Stimulated activated CD4-positive, alpha-beta T cell treated with anti-CD3 and anti-CD28 coated beads, Interleukin-15, amount 100 ng/mL, for 24 hours (primary cell): Measurements from ENCODE around the gene ZNF586.
"Not testable (repeated sequence)": the region's sequence is repeated elsewhere in the genome, so short reads cannot be mapped to it uniquely, and the experiment has no call there.

Experiments used
- DNase-seq: peaks from one replicate; pipeline ENCODE4 v3.0.0-alpha.2; 2020

The ZNF586 gene

GRCh38 chr19:57800696-57801095 is 31.2 kb downstream of the ZNF586 start:
- DNase-seq: no peak

- no peak for DNase-seq
These were observed 32.8 kb downstream of the ZNF586 start for GRCh38 chr19:57802269-57802668.

- no peak for DNase-seq
These were observed 33.8 kb downstream of the ZNF586 start for GRCh38 chr19:57803265-57803593.

DNA sequence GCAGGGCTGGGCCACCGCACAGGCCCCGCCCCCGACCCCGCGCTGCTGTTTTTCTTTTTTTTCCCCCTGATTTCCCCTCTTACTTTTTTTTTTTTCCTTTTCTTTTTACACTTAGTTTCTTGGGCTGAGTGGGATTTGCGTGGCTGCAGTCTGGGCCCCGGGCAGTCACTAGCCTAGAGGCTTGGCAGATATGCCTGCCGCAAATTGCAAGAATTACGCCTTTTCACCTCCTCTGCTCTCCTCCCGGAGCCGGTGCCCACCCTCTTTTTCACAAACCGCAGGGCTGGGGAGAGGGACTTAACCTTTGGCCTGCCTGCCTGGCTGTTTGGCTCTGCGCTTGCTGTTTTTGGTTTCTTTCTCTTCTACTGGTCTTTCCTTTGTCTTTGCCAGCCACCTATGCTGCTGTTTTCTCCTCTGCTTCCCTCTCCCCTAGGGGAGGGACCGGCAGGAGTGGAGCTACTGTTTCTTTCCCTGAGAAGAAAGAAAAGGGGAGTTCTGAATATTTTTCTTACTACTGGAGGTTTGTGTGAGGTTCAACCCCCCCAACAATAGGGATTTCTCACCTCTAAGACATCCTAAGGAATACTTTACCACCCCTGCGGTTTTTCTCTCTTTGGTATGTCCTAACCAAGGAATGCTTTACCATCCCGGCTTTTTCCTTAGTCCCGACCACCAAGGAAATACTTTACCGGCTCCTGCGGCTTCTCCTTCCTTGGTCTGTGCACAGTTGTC is 34.3 kb downstream of the ZNF586 start:
- DNase-seq: peak; percentile 17

DNA sequence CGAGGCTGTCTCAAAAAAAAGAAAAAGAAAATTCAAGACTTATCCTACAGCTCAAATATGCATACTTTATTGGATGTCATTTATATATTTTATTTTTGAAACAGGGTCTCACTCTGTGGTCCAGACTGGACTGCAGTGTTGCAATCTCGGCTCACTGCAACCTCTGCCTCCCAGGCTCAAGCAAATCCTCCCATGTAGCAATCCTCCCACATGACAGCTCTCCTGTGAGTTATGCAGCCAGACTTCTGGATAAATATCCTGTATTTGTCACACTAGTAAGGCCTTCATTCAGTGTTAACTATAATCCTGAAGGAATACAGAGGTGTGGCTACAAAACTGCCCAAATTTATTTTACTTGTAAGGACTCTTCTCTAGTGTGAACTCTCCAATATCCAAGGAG is 38.1 kb downstream of the ZNF586 start:
- no peak for DNase-seq

DNA sequence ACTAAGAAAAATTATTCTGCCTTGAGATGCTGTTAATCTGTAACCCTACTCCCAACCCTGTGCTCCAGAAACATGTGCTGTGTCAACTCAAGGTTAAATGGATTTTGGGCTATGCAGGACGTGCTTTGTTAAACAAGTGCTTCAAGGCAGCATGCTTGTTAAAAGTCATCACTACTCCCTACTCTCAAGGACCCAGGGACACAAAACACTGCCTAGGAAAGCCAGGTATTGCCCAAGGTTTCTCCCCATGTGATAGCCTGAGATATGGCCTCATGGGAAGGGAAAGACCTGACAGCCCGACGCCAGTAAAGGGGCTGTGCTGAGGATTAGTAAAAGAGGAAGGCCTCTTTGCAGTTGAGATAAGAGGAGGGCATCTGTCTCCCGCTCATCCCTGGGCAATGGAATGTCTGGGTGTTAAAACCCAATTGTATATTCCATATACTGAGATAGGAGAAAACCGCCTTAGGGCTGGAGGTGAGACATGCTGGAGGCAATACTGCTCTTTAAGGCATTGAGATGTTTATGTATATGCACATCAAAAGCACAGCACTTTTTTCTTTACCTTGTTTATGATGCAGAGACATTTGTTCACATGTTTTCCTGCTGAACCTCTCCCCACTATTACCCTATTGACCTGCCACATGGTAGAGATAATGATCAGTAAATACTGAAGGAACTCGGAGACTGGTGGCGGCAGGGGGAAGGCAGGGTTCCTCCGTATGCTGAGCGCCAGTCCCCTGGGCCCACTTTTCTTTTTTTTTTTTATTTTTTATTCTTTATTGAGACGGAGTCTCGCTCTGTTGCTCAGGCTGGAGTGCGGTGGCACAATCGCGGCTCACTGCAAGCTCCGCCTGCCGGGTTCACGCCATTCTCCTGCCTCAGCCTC is 41.2 kb downstream of the ZNF586 start:
- not testable (repeated sequence) for DNase-seq

DNA sequence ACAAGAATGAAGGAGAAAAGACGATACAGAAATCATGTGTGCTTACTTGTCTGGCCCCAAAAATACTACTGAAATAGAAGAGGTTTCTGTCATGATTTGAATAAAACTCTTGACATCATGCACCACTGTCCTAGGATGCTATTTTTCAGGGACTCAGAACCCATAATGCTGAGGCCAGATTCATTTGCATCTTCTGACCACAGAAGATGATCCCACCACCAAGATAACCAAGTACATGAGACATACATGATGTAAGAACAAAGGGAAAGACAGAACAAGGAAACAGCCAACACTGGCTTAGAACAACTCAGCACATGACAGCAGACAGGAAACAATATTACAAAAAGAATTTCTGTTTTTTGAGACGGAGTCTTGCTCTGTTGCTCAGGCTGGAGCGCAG is 42.8 kb downstream of the ZNF586 start:
- DNase-seq: no peak

DNA sequence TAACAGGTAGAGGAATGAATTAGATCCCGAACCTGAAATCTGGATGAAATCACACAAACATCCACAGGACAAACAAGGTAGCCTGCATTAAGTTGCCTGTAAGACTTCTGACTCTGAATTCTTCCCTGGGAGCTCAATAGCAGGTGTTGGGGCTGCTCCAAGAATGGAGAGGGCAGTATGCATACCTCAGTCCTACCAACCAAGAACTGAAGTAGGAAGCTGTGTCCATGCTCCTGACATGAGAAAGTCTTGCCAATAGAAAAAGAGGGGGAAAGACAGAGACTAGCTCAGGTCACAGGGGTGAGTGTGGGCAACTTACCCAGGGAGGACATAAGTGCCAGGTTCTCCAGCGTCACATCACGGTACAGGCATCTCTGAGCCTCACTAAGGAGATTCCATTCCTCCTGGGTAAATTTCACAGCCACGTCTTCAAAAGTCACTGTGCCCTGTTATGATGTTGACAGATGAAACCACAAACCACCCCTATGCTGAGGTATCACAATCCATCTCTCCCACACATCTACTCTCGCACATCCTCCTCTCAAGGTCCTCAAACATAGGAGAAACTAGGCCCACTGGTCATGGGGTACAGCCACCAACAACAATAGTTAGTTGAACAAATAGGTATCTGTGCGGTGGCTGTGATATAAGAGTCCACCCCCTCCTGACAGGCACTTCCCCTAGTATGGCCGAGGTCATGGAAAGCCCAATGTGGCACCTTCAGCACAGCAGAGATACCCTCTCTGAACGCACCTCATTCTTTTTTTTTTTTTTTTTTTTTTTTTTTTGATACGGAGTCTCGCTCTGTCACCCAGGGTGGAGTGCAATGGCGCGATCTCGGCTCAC is 43.7 kb downstream of the ZNF586 start:
- not testable (repeated sequence) for DNase-seq

DNA sequence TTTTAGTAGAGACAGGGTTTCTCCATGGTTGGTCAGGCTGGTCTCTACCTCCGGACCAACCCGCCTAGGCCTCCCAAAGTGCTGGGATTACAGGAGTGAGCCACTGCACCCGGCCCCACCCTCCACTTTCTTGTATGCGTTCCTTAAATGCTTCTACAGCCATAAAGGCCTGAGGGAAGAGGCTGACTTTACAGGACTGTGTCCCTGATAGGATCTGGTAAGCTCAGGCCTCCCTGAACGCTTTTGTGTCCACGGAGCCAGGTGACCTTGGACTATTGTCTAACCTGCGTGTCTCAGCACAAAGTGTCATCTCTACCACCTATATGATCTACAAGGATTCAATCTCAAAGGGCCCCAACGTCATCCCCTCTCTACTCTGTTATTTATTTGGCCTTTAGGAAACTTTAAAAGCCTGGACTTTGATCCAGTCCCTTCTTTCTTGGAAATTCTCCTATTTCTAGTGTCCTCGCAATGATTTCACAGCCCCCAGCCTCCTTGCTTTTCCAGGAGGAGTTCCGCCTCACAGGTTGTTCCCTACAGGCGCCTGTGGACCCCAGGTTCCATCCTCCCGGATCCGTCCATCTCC is 44.5 kb downstream of the ZNF586 start:
- DNase-seq: no peak

DNA sequence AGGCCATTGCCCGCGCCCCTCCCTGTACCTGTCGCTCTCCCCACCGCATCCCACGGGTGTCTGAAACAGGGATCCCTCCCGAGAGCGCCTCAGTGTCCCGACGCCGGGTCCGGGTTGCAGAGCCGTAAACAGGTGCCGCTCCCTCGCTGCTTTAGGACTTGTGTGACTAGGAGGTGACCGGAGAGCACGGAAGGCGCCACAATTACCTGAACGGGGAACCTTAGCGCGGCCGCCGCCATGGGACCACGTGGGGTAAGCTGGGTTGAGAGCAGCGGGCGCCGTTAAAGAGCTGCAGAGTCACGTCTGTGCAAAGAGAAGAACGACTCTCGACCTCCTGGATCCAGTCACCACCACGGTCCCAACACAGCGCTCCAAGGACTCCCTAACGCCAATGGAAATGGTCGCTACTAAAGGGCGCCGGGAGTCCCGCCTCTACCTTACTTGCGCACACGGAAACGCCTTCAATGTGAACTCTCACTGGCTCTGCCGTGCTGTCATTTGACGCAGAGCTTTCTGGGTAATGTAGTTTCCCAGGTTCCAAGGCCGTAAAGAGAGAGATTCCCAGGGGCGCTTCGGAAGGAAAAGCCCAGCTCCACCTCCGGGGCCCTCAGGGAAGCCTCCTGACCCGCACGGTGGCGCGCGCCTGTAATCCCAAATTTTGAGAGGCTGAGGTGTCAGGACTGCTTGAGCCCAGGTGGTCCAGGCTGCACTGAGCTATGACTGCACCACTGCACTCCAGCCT is 45.2 kb downstream of the ZNF586 start, which contains the start of gene ZNF552:
ZNF552 (minus strand) TSS at position 409 of the 742 bp plus-strand sequence; CDS start at position 239, 170 bp downstream.
- DNase-seq: peak; percentile 81

DNA sequence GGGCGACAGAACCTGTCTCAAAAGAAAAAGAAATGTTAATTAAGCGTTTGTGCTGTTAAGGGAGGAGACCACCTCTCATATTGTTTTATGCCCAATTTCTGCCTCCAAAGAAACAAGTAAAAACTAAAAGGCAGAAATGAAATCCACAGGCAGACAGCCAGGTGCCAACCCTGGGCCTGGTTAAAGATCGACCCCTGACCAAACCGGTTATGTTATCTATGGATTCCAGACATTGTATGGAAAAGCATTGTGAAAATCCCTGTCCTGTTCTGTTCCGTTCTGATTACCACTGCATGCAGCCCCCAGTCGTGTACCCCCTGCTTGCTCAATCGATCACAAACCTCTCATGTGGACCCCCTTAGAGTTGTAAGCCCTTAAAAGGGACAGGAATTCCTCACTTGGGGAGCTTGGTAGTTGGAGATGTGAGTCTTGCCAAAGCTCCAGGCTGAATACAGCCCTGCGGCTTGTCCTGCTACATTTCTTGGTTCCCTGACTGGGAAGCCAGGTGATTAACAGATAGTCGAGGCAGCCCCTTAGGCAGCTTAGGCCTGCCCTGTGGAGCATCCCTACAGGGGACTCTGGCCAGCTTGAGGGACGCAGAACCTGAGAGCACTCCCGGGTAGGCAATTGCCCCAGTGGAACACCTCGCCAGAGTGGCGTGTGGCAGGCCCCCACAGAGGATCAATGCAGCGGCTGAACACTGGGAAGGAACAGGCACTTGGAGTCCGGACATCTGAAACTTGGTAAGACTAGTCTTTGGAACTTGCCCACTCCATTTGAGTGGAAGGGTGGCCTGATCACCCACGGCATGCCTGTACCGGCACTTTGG is 46.0 kb downstream of the ZNF586 start:
- no peak for DNase-seq

DNA sequence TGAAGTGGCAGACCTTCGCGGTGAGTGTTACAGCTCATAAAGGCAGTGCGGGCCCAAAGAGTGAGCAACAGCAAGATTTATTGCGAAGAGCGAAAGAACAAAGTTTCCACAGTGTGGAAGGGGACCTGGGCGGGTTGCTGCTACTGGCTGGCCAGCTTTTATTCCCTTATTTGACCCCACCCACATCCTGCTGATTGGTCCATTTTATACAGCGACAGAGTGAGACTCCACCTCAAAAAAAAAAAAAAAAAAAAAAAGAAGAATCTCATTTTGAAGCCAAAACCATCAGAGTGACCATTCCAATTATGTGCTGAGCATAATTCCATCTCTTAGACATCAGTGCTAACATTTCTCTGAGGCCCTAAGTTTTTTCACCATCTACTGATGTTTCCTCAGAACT is 47.2 kb downstream of the ZNF586 start:
- DNase-seq: no peak

DNA sequence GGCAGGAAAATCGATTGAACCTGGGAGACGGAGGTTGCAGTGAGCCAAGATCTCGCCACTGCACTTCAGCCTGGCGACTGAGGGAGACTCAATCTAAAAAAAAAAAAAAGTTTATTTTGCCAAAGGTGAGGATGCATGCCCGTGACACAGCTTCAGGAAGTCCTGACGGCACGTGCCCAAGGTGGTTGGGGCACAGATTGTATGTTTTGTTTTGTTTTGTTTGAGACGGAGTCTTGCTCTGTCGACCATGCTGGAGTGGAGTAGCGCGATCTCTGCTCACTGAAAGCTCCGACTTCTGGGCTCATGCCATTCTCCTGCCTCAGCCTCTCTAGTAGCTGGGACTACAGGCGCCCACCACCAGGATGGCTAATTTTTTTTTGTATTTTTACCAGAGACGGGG is 48.5 kb downstream of the ZNF586 start:
- DNase-seq: no peak

- no peak for DNase-seq
These were observed 48.9 kb downstream of the ZNF586 start for GRCh38 chr19:57818378-57818777.

- DNase-seq: peak; percentile 85
These were observed 50.1 kb downstream of the ZNF586 start for GRCh38 chr19:57819475-57820148.

- no peak for DNase-seq
These were observed 51.1 kb downstream of the ZNF586 start for GRCh38 chr19:57820599-57820998.

- not testable (repeated sequence) for DNase-seq
These were observed 51.6 kb downstream of the ZNF586 start for GRCh38 chr19:57821095-57821494.

DNA sequence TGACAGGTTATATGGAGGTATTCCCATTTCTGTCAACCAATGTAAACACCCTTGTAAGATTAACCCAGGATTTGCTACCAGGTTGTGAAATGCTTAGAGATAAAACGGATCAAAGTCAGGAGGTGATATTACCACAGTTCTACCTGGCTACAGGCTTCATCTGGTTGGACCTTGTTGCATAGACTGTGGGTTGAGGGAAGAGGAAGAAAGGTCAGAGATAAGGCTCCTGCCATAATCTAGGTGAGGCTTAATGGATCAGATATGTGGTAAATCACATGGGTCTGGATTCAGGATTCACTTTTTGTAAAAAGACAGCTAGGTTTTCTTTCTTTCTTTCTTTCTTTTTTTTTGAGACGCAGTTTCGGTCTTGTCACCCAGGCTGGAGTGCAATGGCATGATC is 52.0 kb downstream of the ZNF586 start:
- DNase-seq: not testable (repeated sequence)

- not testable (repeated sequence) for DNase-seq
These were observed 53.7 kb downstream of the ZNF586 start for GRCh38 chr19:57823155-57823554.

DNA sequence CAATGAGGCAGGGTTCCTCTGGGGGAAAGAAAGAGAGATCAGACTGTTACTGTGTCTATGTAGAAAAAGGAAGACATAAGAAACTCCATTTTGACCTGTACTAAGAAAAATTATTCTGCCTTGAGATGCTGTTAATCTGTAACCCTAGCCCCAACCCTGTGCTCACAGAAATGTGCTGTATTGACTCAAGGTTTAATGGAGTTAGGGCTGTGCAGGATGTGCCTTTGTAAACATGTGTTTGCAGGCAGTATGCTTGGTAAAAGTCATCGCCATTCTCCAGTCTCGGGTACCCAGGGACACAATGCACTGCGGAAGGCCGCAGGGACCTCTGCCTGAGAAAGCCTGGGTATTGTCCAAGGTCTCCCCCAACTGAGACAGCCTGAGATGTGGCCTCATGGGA is 54.1 kb downstream of the ZNF586 start:
- not testable (repeated sequence) for DNase-seq

DNA sequence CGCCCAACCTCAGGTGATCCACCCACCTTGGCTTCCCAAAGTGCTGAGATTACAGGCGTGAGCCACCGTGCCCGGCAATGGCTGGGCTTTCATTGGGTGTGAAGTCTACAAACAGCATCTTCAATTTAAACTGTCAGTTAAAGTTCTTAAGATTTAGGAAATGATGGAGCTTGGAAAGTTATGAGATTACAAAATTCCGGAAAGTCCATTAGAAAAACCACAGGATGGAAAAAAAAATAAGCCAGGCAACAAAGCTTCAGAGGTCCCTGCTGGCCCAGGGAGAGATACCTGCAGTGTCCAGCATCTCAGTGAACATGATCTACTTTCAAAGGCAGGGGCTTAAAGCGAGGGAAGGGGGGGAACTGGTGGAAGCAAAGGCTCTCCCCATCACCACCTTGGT is 56.0 kb downstream of the ZNF586 start:
- no peak for DNase-seq
